Mesothelial cell of epicardium (in vitro differentiated cells): ENCODE results near the gene BEST4. TPM values are rescaled to one million over a fixed set of nuclear protein-coding genes. Genes with fewer than 3 reads are reported as not detected.
A peak's percentile ranks its signal among the peaks of the same experiment; 100 is the strongest.
"Not testable (repeated sequence)": the region's sequence is repeated elsewhere in the genome, so short reads cannot be mapped to it uniquely, and the experiment has no call there.

Experiments
- DNase-seq, 2 experiments: peaks; one replicate each; pipeline ENCODE4 v3.0.0; 2021; ENCODE audit warnings: low spot score in 2 of 2; ENCODE audit not compliant: unreplicated experiment in 2 of 2
- H3K27ac Mint-ChIP-seq: 2 replicates; pipeline ENCODE4 v1.8.0; 2021; ENCODE audit warnings: mixed read lengths
- H3K27me3 Mint-ChIP-seq: 2 replicates; pipeline ENCODE4 v1.8.0; 2021; ENCODE audit warnings: low read depth, mixed read lengths
- H3K36me3 Mint-ChIP-seq: 2 replicates; pipeline ENCODE4 v1.8.0; 2021; ENCODE audit warnings: mixed read lengths
- H3K4me1 Mint-ChIP-seq: 2 replicates; pipeline ENCODE4 v1.8.0; 2021; ENCODE audit warnings: mixed read lengths
- H3K4me3 Mint-ChIP-seq: 2 replicates; pipeline ENCODE4 v1.8.0; 2021; ENCODE audit warnings: mild to moderate bottlenecking, moderate library complexity, mixed read lengths
- H3K9me3 Mint-ChIP-seq: 2 replicates; pipeline ENCODE4 v1.8.0; 2021; ENCODE audit warnings: mixed read lengths
- CTCF ChIP-seq: fragments of 200-600 bp; sonication (generic); IDR thresholded peaks from one replicate; pipeline ENCODE4 v1.5.0; 2021; ENCODE audit warnings: antibody characterized with exemption; ENCODE audit not compliant: unreplicated experiment
- total RNA-seq: library from RNA; stranded (reverse); gene quantifications from 3 replicates; pipeline ENCODE4 v1.2.1, GENCODE V29; 2021

The BEST4 gene
- total RNA-seq, 1 donor from 2014 or later, result 1.4 TPM

- DNase-seq, result no peak
These were observed 38.6 kb upstream of the BEST4 start for GRCh38 chr1:44826375-44827196.

DNA sequence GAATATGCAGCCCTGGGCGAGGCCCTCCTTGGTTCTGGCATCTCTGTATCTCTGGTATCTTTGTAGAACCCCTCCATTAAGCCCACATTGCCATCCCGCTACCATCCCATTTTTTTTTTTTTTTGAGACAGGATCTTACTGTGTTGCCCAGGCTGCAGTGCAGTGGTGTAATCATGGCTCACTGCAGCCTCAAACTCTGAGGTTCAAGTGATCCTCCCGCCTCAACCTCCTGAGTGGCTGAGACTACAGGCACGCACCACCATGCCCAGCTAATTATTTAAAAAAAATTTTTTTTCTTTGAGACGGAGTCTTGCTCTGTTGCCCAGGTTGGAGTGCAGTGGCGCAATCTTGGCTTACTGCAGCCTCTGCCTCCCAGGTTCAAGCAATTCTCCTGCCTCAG, 36.4 kb upstream of the BEST4 start:
- not testable (repeated sequence) for H3K36me3 Mint-ChIP-seq, H3K27ac Mint-ChIP-seq, H3K27me3 Mint-ChIP-seq, H3K4me1 Mint-ChIP-seq, H3K4me3 Mint-ChIP-seq, DNase-seq, H3K9me3 Mint-ChIP-seq

More at GRCh38 chr1:44826375-44827196, 38.6 kb upstream of the BEST4 start:
- Mint-ChIP-seq H3K9me3 (no peaks in the 10 kb centered on the region), H3K4me3 (no peak overlapping the region), H3K27me3 (no peaks in the 10 kb centered on the region), H3K4me1 (peaks cover 6% of the 10 kb centered on the region), H3K36me3 (no peaks in the 10 kb centered on the region), H3K27ac (no peak overlapping the region)
- TF ChIP-seq CTCF, result no peak

DNA sequence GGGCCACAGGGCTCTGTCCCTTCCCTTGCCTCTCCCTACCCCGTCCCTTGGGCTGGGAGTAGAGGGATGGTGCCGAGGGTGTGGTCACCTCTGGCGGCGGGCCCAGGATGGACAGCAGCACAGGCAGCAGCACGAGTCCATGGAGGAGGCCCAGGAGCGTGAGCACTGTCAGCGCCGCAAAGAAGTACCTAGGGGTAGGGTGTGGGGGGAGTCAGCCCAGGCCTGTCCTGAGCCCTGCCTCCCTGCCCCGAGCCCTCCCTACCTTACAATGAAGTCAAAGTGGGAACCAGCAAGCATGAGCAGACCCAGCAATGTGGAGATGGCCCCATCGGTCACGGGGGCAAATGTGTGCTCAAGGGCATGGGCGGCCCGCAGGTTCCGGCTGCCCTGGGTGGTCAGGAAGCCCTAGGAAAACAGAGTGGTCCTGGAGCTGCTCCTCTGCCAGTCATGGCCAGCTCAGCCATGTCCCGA, 35.0 kb upstream of the BEST4 start:
- no peaks in the 10 kb centered on the region for H3K27me3 Mint-ChIP-seq
- TF ChIP-seq CTCF, result no peak
- H3K27ac Mint-ChIP-seq, result no peak overlapping the region
- H3K36me3 Mint-ChIP-seq, result no peaks in the 10 kb centered on the region
- DNase-seq, result no peak
- H3K9me3 Mint-ChIP-seq, result peaks cover 2% of the 10 kb centered on the region
- peaks cover 13% of the 10 kb centered on the region for H3K4me1 Mint-ChIP-seq
- H3K4me3 Mint-ChIP-seq, result no peak overlapping the region

- no peak for DNase-seq
- no peaks in the 10 kb centered on the region for H3K27me3 Mint-ChIP-seq
- H3K4me3 Mint-ChIP-seq, result no peak overlapping the region
- no peak overlapping the region for H3K27ac Mint-ChIP-seq
- H3K36me3 Mint-ChIP-seq, result peaks cover 3% of the 10 kb centered on the region
- H3K4me1 Mint-ChIP-seq, result peaks cover 18% of the 10 kb centered on the region
- H3K9me3 Mint-ChIP-seq, result peaks cover 8% of the 10 kb centered on the region
- no peak for TF ChIP-seq CTCF
These were observed 34.2 kb upstream of the BEST4 start for GRCh38 chr1:44822131-44822701.

DNA sequence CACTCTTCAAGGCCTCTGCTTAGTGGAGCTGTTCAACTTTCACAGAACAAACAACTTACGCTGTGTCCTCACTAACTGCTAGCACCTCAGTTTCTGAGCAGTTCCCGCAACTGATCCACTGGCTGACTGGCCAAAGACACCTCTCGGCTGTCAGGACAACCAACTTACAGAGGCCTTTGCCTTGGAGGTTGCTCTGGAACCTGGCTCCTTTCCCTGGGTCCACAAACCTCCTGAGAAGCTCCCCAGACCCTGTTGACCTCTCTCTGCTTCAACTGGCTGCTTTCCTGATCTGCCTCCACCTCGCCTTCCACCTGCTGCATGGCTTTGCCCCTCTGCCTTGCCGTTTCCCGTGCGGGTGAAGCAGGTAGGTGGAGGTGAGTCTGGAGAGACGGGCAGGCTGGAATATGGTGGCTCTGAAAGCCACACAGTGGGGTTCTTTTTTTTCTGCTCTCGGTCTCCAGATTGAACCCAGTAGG, 33.3 kb upstream of the BEST4 start:
- H3K36me3 Mint-ChIP-seq, result peaks cover 3% of the 10 kb centered on the region
- peak overlapping the region; percentile 87 for H3K4me3 Mint-ChIP-seq
- DNase-seq, result no peak
- H3K4me1 Mint-ChIP-seq, result peaks cover 18% of the 10 kb centered on the region
- H3K27ac Mint-ChIP-seq, result peak overlapping the region; percentile 31
- TF ChIP-seq CTCF, result no peak
- H3K9me3 Mint-ChIP-seq, result peaks cover 8% of the 10 kb centered on the region
- no peaks in the 10 kb centered on the region for H3K27me3 Mint-ChIP-seq
